PC-9 (cell line): ENCODE results near the gene RXRA. TPM values are rescaled to one million over a fixed set of nuclear protein-coding genes. Genes with fewer than 3 reads are reported as not detected.

ENCODE experiments used
- BruUV-seq: library from RNA; stranded (reverse); fragments of 400-500 nt; replicated peaks from 2 replicates; lab custom pipeline; 2021; lab: Mats Ljungman, UMichigan
- CTCF ChIA-PET: fragments of 300-600 bp; sonication (Branson Sonifier 250); formaldehyde crosslinking; loops from one replicate; lab custom pipeline; 2022; ENCODE audit warnings: antibody characterized with exemption; lab: Charles Lee
- POLR2A ChIA-PET: fragments of 300-600 bp; sonication (Branson Sonifier 250); formaldehyde crosslinking; loops from one replicate; lab custom pipeline; 2022; ENCODE audit warnings: antibody characterized with exemption; ENCODE audit not compliant: unreplicated experiment; lab: Charles Lee
- DNase-seq, 2 experiments: peaks; one replicate each; pipeline versions ENCODE4 v3.0.0 to v3.0.0-alpha.2; 2015 to 2022; ENCODE audit warnings: mixed read lengths in 1 of 2
- H2AFZ ChIP-seq: fragments of 200-600 bp; sonication (generic); 2 replicates; pipeline ENCODE4 v1.8.1; 2017; ENCODE audit warnings: antibody characterized with exemption
- H3F3A ChIP-seq: fragments of 200-600 bp; sonication (generic); 2 replicates; pipeline ENCODE4 v1.8.1; 2017; ENCODE audit warnings: antibody characterized with exemption, mild to moderate bottlenecking, low read depth; ENCODE audit not compliant: insufficient read depth
- H3K27ac ChIP-seq: fragments of 200-600 bp; sonication (generic); 2 replicates; pipeline ENCODE4 v1.6.1; 2016; ENCODE audit warnings: mixed run types
- H3K27me3 ChIP-seq: fragments of 200-600 bp; sonication (generic); 2 replicates; pipeline ENCODE4 v1.6.1; 2016; ENCODE audit warnings: low read depth, mixed run types; ENCODE audit not compliant: insufficient read depth
- H3K36me3 ChIP-seq: fragments of 200-600 bp; sonication (generic); 2 replicates; pipeline ENCODE4 v1.6.1; 2016; ENCODE audit warnings: low read depth, mixed run types
- H3K4me1 ChIP-seq: fragments of 200-600 bp; sonication (generic); replicated peaks from 2 replicates; pipeline ENCODE4 v1.6.1; 2016; ENCODE audit warnings: mixed run types; ENCODE audit not compliant: insufficient read depth
- H3K4me2 ChIP-seq: fragments of 200-600 bp; sonication (generic); 2 replicates; pipeline ENCODE4 v1.6.1; 2017; ENCODE audit warnings: mixed run types
- H3K4me3 ChIP-seq: fragments of 200-600 bp; sonication (generic); 2 replicates; pipeline ENCODE4 v1.6.1; 2016; ENCODE audit warnings: mixed run types
- H3K79me2 ChIP-seq: fragments of 200-600 bp; sonication (generic); 2 replicates; pipeline ENCODE4 v1.6.1; 2017; ENCODE audit warnings: low read depth, mixed run types
- H3K9me2 ChIP-seq: fragments of 200-600 bp; sonication (generic); 2 replicates; pipeline ENCODE4 v1.8.1; 2017; ENCODE audit warnings: mild to moderate bottlenecking; ENCODE audit not compliant: insufficient read depth
- H3K9me3 ChIP-seq: fragments of 200-600 bp; sonication (generic); 2 replicates; pipeline ENCODE4 v1.8.1; 2016; ENCODE audit warnings: low read depth; ENCODE audit not compliant: insufficient read depth
- H4K20me1 ChIP-seq: fragments of 200-600 bp; sonication (generic); 2 replicates; pipeline ENCODE4 v1.8.1; 2017; ENCODE audit not compliant: insufficient read depth
- CTCF ChIP-seq: fragments of 200-600 bp; sonication (generic); conservative IDR thresholded peaks from 2 replicates; pipeline ENCODE4 v1.6.1; 2017; ENCODE audit warnings: mixed run types, antibody characterized with exemption, mild to moderate bottlenecking, moderate library complexity
- EZH2 ChIP-seq: fragments of 200-600 bp; sonication (generic); IDR thresholded peaks from 2 replicates; pipeline ENCODE4 v1.8.0; 2017; ENCODE audit warnings: antibody characterized with exemption, low read depth
- intact Hi-C: fragments of 100-400 bp; cut with micrococcal nuclease; formaldehyde crosslinking; loops from one replicate; pipeline ENCODE4 v1.10.0; 2022; ENCODE audit not compliant: unreplicated experiment
- total RNA-seq: library from RNA; stranded (reverse); gene quantifications from 2 replicates; pipeline ENCODE4 v1.2.3, GENCODE V29; 2021

Gene RXRA
- total RNA-seq, 1 experiment from 2014 or later, result 146 TPM

GRCh38 chr9:134319306-134320125, 6.7 kb upstream of the RXRA start:
- Histone ChIP-seq H3K36me3 (no peaks in the 10 kb centered on the region), H2AFZ (no peak overlapping the region), H3K9me3 (no peaks in the 10 kb centered on the region), H3K9me2 (no peaks in the 10 kb centered on the region), H3K79me2 (no peaks in the 10 kb centered on the region), H3K4me2 (no peak overlapping the region), H3F3A (peaks cover 10% of the 10 kb centered on the region; the same call in 1 of the 2 replicates), H3K4me3 (no peak overlapping the region), H3K27ac (no peak overlapping the region), H3K4me1 (peaks cover 2% of the 10 kb centered on the region), H3K27me3 (no peaks in the 10 kb centered on the region), H4K20me1 (no peaks in the 10 kb centered on the region)
- CTCF ChIA-PET, result no interaction called here
- TF ChIP-seq EZH2 (no peak), CTCF (no peak)
- BruUV-seq, result no TSS peak
- DNase-seq, result no peak
- POLR2A ChIA-PET, result no interaction called here
- intact Hi-C loops, result no loop called here

GRCh38 chr9:134320126-134320867, 6.0 kb upstream of the RXRA start:
- Histone ChIP-seq H3K9me2 (no peaks in the 10 kb centered on the region), H2AFZ (no peak overlapping the region), H3K36me3 (no peaks in the 10 kb centered on the region), H3K9me3 (no peaks in the 10 kb centered on the region), H3K27me3 (no peaks in the 10 kb centered on the region), H3K79me2 (no peaks in the 10 kb centered on the region), H3K4me3 (no peak overlapping the region), H3K27ac (no peak overlapping the region), H3K4me2 (no peak overlapping the region), H3K4me1 (peaks cover 8% of the 10 kb centered on the region), H3F3A (peaks cover 11% of the 10 kb centered on the region; the same call in 1 of the 2 replicates), H4K20me1 (no peaks in the 10 kb centered on the region)
- no peak for TF ChIP-seq EZH2
- no peak for TF ChIP-seq CTCF
- no peak for DNase-seq
- POLR2A ChIA-PET, result no interaction called here
- BruUV-seq, result no TSS peak
- intact Hi-C loops, result no loop called here
- CTCF ChIA-PET, result interaction anchor here (0.6 kb wide), 2 partner anchors 517 to 582 kb away, joined by 3 to 11 read pairs; partner anchors contain the start of gene SARDH

- H3K4me3 ChIP-seq, result no peak overlapping the region
- no peak overlapping the region for H2AFZ ChIP-seq
- ChIA-PET CTCF (interaction anchor here (0.6 kb wide), 2 partner anchors 518 to 583 kb away, joined by 3 to 11 read pairs; partner anchors contain the start of gene SARDH), POLR2A (no interaction called here)
- H3F3A ChIP-seq, result peaks cover 15% of the 10 kb centered on the region; the same call in 1 of the 2 replicates
- H3K79me2 ChIP-seq, result no peaks in the 10 kb centered on the region
- intact Hi-C loops, result no loop called here
- H3K27me3 ChIP-seq, result no peaks in the 10 kb centered on the region
- H3K9me2 ChIP-seq, result no peaks in the 10 kb centered on the region
- no peaks in the 10 kb centered on the region for H3K9me3 ChIP-seq
- H3K36me3 ChIP-seq, result no peaks in the 10 kb centered on the region
- TF ChIP-seq CTCF, result no peak
- no peak for TF ChIP-seq EZH2
- peaks cover 8% of the 10 kb centered on the region for H3K4me1 ChIP-seq
- no peak overlapping the region for H3K27ac ChIP-seq
- no peak overlapping the region for H3K4me2 ChIP-seq
- BruUV-seq, result no TSS peak
- no peak for DNase-seq
- H4K20me1 ChIP-seq, result no peaks in the 10 kb centered on the region
Measured at GRCh38 chr9:134320868-134321471, 5.3 kb upstream of the RXRA start.
